Measurements from ENCODE around the gene SPINK8.
A peak's percentile ranks its signal among the peaks of the same experiment; 100 is the strongest.

The SPINK8 gene

DNA sequence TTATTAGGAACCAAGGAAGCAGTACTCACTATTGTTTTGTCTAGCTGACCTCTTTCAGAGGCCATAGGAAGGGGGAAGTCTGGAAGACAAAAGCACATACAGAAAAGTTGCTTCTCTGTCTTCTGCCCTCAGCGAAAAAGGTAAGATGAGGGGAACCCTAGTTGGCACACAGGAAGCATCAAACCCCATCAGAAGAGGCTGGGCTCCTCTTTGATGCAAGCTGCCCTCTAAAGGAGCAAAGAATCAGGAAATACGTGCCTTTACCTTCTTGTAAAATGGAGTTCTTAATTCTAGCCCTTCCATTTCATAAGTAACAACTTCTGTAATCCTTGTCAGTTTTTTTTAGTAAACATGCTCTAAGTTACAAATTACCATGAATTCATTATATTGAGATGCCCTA, 12.5 kb downstream of the SPINK8 start:
- no peak for DNase-seq

- no peak for DNase-seq
These were observed 14.6 kb downstream of the SPINK8 start for GRCh38 chr3:48318713-48319468.

DNA sequence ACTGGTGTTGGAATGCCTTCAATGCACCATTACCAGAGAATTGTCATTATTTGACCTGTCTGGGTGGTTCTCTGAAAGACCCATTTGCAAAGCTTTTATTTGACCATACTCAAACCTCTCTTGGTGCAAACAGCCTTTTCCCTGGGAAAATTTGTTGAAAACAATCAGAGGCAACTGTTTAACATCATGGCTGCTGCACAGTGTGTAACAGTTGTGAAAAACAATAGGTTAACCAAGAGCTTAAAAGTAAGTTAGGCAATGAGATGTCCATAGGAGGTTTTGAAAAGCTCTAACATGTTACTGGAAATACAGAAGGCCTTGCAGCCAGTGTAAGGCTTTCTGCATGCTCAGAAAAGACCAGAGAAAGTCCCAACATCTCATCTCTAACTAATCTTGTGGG, 18.9 kb downstream of the SPINK8 start:
- no peak for DNase-seq

GRCh38 chr3:48306860-48307530, 26.5 kb downstream of the SPINK8 start:
- no peak for DNase-seq

GRCh38 chr3:48306290-48306689, 27.2 kb downstream of the SPINK8 start:
- DNase-seq = no peak

DNA sequence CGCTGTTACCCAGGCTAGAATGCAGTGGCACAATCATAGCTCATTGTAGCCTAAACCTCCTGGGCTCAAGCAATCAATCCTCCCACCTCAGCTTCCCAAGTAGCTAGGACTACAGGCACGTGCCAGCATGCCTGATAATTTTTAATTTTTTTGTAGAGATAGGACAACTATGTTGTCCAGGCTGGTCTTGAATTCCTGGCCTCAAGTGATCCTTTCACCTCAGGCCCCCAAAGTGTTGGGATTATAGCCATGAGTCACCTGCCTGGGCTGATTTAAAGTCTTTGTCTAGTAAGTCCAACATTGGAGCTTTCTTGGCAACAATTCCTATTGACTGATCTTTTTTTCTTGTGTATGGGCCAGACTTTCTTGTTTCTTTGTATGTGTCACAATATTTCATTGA, 28.1 kb downstream of the SPINK8 start:
- DNase-seq = no peak

DNA sequence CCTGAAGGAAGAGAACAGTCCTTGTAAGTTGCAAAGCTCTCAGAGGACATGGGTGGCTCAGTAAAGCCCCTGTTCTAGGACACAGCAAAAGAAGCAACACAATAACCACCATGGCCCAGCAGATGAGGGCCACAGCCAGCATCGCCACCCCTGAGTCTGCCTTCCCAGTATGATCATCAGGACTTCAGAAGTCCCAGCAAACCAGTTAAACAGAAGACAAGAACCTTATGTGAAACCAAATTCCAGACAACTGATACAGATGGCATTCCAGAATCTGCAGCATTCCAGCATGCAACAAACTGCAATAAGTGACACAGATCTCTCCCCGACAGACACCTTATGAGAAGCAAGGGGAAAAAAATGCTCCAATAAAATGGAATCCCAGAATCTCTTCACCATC, 30.4 kb downstream of the SPINK8 start:
- no peak for DNase-seq

- no peak for DNase-seq
These were observed 31.7 kb downstream of the SPINK8 start for GRCh38 chr3:48301800-48302166.

GRCh38 chr3:48301020-48301799, 32.3 kb downstream of the SPINK8 start, which contains the start of gene NME6:
Gene NME6 (minus strand): TSS chr3:48301367.
- peak; percentile 37 to 87 for DNase-seq

- no peak for DNase-seq
These were observed 33.4 kb downstream of the SPINK8 start for GRCh38 chr3:48299746-48300712.

GRCh38 chr3:48297111-48297810, 36.2 kb downstream of the SPINK8 start:
- no peak for DNase-seq

DNA sequence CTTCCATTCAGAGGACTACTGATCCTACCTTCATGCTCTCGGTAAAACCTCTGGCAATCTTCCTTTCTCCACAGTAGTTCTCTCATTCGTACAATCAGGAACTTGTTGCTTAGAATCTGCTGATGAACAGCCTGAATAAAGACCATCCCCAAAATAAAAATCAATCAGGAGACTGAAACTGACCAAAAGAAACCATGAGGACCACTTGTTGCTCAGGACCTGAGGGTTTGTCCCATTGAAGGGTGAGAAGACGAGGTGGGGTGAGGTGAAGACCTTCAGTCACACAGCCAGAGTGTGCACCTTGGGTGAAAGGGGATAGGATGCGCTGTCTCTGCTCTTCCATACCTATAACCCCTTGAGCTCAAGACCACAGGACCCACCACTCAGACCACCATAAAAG, 36.8 kb downstream of the SPINK8 start:
- DNase-seq = no peak

- DNase-seq = no peak
These were observed 38.7 kb downstream of the SPINK8 start for GRCh38 chr3:48294611-48295263.

- DNase-seq = no peak
These were observed 43.8 kb downstream of the SPINK8 start for GRCh38 chr3:48289659-48290058.

DNA sequence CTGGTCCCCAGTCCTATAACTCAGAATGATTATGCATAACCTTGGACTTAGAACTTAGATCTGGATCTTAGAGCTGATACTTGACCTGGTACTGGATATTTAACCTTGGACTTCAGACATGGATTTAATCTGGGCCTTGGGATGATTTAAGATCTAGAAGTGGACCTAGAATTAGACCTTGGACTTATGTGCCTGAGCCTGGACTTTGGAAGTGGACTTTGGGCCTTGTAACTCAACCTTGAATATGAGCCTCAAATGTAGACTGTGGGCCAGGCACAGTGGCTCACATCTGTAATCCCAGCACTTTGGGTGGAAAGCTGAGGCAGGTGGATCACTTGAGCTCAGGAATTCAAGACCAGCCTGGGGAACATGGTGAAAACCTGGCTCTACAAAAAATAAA, 46.4 kb downstream of the SPINK8 start:
- DNase-seq = no peak

DNA sequence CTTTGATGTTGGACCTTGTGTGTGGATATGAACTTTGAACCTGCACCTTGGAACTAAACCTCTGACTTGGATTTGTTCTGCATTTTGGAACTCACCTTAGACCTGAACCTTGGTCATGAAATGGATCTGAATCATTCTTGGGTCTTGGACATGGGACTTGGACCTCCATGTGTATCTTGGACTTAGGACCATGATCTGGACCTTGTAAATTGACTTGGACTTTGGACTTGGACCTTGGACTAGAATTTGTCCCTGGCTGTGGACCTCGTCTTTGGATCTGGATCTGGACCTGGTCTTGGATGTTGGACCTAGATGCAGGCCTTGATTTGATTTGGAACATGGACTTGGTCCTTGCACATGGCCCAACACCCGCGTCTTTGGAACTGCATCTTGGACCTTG, 47.2 kb downstream of the SPINK8 start:
- no peak for DNase-seq

DNA sequence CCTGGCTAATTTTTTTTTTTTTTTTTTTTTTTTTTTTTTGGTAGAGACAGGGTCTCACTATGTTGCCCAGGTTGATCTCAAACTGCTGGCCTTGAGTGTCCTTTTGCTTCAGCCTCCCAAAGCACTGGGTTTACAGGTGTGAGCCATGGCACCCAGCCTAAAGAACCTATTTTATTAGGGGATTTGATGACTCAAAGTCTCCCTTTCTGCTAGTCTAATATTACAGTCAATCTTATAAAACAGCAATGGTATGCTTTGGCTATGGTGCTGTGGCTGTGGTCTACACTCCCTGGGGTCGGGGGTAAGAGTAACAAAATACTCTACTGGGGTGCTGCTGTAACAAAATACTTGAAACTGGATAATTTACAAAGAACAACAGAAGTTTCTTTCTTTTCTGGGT, 47.8 kb downstream of the SPINK8 start:
- DNase-seq = no peak

GRCh38 chr3:48285132-48285531, 48.3 kb downstream of the SPINK8 start:
- no peak for DNase-seq

DNA sequence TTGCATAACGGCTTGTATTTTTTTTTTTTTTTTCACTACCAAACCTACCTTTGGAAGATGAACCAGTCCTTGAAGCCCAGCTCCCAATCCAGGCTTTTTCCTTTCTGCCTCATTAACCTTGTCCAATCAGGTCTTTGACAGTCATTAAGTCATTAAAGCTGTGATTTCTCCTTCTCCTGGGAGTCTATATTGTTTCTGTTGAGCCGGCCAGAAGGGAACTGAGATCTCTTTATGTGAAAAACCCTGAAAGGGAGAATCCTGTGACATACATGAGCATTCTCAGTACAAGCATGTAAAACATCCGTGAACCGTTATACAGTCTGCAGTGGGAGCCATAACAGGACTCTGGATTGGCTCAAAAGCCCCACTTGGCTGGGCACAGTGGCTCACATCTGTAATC, 52.6 kb downstream of the SPINK8 start:
- DNase-seq = no peak

DNA sequence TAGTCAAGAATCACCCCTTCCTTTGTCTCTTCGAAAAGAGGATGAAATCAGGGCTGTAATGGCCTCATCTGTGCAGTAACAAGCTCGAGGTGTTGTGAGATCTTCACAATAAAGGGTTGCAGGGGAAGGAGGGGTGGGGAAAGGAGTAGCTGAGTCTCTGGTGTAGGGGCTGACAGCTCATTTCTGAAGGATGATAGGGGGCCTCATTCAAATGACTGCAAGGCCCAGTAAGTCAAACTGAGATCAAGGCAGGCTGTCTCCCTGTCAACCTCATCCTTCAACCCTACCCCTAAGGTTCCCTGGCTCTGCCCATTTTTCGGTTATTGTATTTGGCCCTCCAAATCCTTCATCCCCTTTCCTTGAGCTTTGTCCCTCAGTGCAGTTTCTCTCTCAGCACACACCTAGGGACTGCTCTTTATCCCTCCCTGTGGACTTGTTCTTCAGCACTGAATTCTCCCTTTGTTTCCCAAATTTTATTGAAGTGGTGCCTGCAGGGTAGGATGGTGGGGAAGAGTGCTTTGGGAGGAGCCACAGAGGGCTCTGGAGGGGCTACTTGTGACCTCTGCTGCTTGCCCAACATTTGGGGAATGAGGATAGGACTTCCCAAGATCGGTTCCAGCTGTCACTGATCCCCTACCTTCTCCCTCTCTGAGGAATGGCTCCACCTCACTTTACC, 54.4 kb downstream of the SPINK8 start:
- DNase-seq = no peak
